ENCODE measurements around the gene UBE2O.

UBE2O gene

DNA sequence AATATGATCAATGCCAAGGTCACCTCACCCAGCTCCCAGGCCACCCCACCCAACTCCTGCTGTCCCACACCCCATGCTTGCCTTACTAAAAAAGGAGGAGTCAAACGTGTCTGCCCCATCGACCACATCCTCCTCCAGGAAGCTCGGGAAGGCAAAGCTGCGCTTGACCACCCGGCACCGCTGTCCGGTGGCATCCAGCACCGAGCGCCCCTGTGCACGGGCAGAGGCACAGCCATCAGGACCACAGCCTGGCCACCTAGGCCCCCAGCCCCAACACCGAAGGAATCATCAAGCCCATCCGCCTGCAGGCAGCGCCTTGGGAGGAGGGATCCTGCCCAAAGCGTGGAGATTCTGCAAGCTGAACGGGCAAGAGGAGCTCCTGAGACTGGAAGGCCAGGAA lies 24.6 kb upstream of the UBE2O start:
- Histone ChIP-seq H3K4ac (ENCODE audit: low read depth, low read length) (no peak overlapping the region), H3K14ac (ENCODE audit: low read length) (no peak overlapping the region), H4K8ac (ENCODE audit: low read depth, low read length) (no peak overlapping the region), H2BK5ac (ENCODE audit: low read depth, low read length, poor library complexity) (no peak overlapping the region), H3K4me3 (ENCODE audit: low read depth, low read length) (no peak overlapping the region), H3K79me1 (ENCODE audit: low read length) (no peaks in the 10 kb centered on the region), H2AK5ac (ENCODE audit: low read length) (no peak overlapping the region), H3K36me3 (ENCODE audit: control insufficient read depth in 1 of 2, insufficient read depth in 2 of 2, low read length in 2 of 2) (peaks cover 0 to 5% of the 10 kb centered on the region in 2 experiments), H4K91ac (ENCODE audit: low read depth, low read length) (no peak overlapping the region), H3K4me1 (ENCODE audit: control insufficient read depth in 1 of 2, insufficient read depth in 2 of 2, low read length in 2 of 2) (no peaks in the 10 kb centered on the region), H3K27ac (ENCODE audit: low read depth, low read length) (no peak overlapping the region), H4K12ac (ENCODE audit: low read depth, low read length) (no peak overlapping the region), H2BK12ac (ENCODE audit: low read length) (no peak overlapping the region), H2AFZ (ENCODE audit: insufficient read depth, low read length, poor library complexity) (no peak overlapping the region), H3K4me2 (ENCODE audit: low read length) (no peak overlapping the region), H3K18ac (ENCODE audit: low read length) (no peak overlapping the region), H3K79me2 (ENCODE audit: control insufficient read depth, insufficient read depth, low read length, poor library complexity) (no peaks in the 10 kb centered on the region), H3K27me3 (ENCODE audit: insufficient read depth, low read length) (no peaks in the 10 kb centered on the region), H3K23ac (ENCODE audit: low read length) (no peak overlapping the region), H3K9ac (ENCODE audit: low read length) (no peak overlapping the region), H2BK120ac (ENCODE audit: insufficient read depth, low read length, poor library complexity) (no peak overlapping the region), H3K9me3 (ENCODE audit: insufficient read depth, low read depth, low read length) (no peaks in the 10 kb centered on the region)
- DNase-seq: no peak
- WGBS (ENCODE audit: extremely low coverage, insufficient coverage, insufficient read length): no CpG with 5 or more reads among the region's 15 CpGs

DNA sequence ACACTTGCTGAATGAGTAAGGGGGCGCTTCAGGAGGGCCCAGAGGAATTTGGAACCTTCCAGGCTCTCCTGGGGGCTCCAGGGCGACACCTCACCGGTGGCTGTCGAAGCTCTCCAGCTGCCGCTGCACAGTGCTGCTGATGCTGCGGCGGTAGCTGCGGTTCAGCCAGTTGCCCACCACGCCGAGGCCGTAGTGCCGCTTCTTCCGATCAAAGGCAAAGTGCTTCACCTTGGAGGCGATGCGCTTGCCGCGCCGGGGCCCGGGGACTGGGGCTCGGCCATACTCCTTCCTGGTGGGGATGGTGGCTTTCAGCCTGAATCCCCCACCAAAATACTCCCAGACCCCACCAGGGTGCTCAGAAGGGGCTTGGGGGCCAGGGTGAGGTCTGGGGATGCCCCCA lies 23.8 kb upstream of the UBE2O start:
- no CpG with 5 or more reads among the region's 20 CpGs for WGBS (ENCODE audit: extremely low coverage, insufficient coverage, insufficient read length)
- no peak overlapping the region for H3K4me3 ChIP-seq (ENCODE audit: low read depth, low read length)

DNA sequence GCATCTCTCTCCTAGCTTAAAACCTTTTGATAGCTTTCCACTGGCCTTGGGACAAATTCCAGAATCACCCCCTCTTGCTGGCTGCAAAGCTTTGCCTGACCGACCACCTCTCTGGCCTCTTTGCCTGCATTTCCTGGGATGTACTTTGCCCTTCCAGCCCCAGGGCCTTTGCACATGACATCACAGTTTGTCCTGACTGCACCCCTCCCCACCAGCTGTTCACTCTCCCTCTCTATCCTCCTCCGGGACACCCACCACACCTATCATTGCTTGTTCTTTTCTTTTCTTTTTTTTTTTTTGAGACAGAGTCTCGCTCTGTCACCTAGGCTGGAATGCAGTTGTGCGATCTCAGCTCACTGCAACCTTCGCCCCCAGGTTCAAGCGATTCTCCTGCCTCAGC lies 22.4 kb upstream of the UBE2O start:
- H4K12ac ChIP-seq (ENCODE audit: low read depth, low read length): no peak overlapping the region
- H4K8ac ChIP-seq (ENCODE audit: low read depth, low read length): no peak overlapping the region
- H2BK120ac ChIP-seq (ENCODE audit: insufficient read depth, low read length, poor library complexity): no peak overlapping the region
- no peak overlapping the region for H3K18ac ChIP-seq (ENCODE audit: low read length)
- no peak overlapping the region for H3K9ac ChIP-seq (ENCODE audit: low read length)
- no peak overlapping the region for H3K4ac ChIP-seq (ENCODE audit: low read depth, low read length)
- H3K79me1 ChIP-seq (ENCODE audit: low read length): no peaks in the 10 kb centered on the region
- H2AFZ ChIP-seq (ENCODE audit: insufficient read depth, low read length, poor library complexity): no peak overlapping the region
- H2BK12ac ChIP-seq (ENCODE audit: low read length): no peak overlapping the region
- no peaks in the 10 kb centered on the region for H3K9me3 ChIP-seq (ENCODE audit: insufficient read depth, low read depth, low read length)
- H3K4me3 ChIP-seq (ENCODE audit: low read depth, low read length): no peak overlapping the region
- H4K91ac ChIP-seq (ENCODE audit: low read depth, low read length): no peak overlapping the region
- no peak overlapping the region for H2BK5ac ChIP-seq (ENCODE audit: low read depth, low read length, poor library complexity)
- H2AK5ac ChIP-seq (ENCODE audit: low read length): no peak overlapping the region
- no peak overlapping the region for H3K4me2 ChIP-seq (ENCODE audit: low read length)
- H3K23ac ChIP-seq (ENCODE audit: low read length): no peak overlapping the region
- H3K36me3 ChIP-seq (ENCODE audit: control insufficient read depth in 1 of 2, insufficient read depth in 2 of 2, low read length in 2 of 2): peaks cover 6 to 10% of the 10 kb centered on the region in 2 experiments
- DNase-seq: no peak
- no peaks in the 10 kb centered on the region for H3K27me3 ChIP-seq (ENCODE audit: insufficient read depth, low read length)
- WGBS (ENCODE audit: extremely low coverage, insufficient coverage, insufficient read length): no CpG with 5 or more reads among the region's 6 CpGs
- H3K79me2 ChIP-seq (ENCODE audit: control insufficient read depth, insufficient read depth, low read length, poor library complexity): no peaks in the 10 kb centered on the region
- H3K4me1 ChIP-seq (ENCODE audit: control insufficient read depth in 1 of 2, insufficient read depth in 2 of 2, low read length in 2 of 2): no peaks in the 10 kb centered on the region
- no peak overlapping the region for H3K27ac ChIP-seq (ENCODE audit: low read depth, low read length)
- H3K14ac ChIP-seq (ENCODE audit: low read length): no peak overlapping the region

More for the DNA sequence above, 23.8 kb upstream of the UBE2O start:
- Histone ChIP-seq H3K36me3 (ENCODE audit: control insufficient read depth in 1 of 2, insufficient read depth in 2 of 2, low read length in 2 of 2) (peaks cover under 1 to 9% of the 10 kb centered on the region in 2 experiments), H3K4me1 (ENCODE audit: control insufficient read depth in 1 of 2, insufficient read depth in 2 of 2, low read length in 2 of 2) (no peaks in the 10 kb centered on the region), H3K79me2 (ENCODE audit: control insufficient read depth, insufficient read depth, low read length, poor library complexity) (no peaks in the 10 kb centered on the region), H3K23ac (ENCODE audit: low read length) (no peak overlapping the region), H3K18ac (ENCODE audit: low read length) (no peak overlapping the region), H3K79me1 (ENCODE audit: low read length) (no peaks in the 10 kb centered on the region), H3K14ac (ENCODE audit: low read length) (no peak overlapping the region), H4K12ac (ENCODE audit: low read depth, low read length) (no peak overlapping the region), H4K91ac (ENCODE audit: low read depth, low read length) (no peak overlapping the region), H2BK120ac (ENCODE audit: insufficient read depth, low read length, poor library complexity) (no peak overlapping the region), H3K27me3 (ENCODE audit: insufficient read depth, low read length) (no peaks in the 10 kb centered on the region), H3K9me3 (ENCODE audit: insufficient read depth, low read depth, low read length) (no peaks in the 10 kb centered on the region), H3K27ac (ENCODE audit: low read depth, low read length) (no peak overlapping the region), H4K8ac (ENCODE audit: low read depth, low read length) (no peak overlapping the region), H2AFZ (ENCODE audit: insufficient read depth, low read length, poor library complexity) (no peak overlapping the region), H3K4me2 (ENCODE audit: low read length) (no peak overlapping the region), H2BK5ac (ENCODE audit: low read depth, low read length, poor library complexity) (no peak overlapping the region), H3K4ac (ENCODE audit: low read depth, low read length) (no peak overlapping the region), H2BK12ac (ENCODE audit: low read length) (no peak overlapping the region), H2AK5ac (ENCODE audit: low read length) (no peak overlapping the region), H3K9ac (ENCODE audit: low read length) (no peak overlapping the region)
- no peak for DNase-seq

DNA sequence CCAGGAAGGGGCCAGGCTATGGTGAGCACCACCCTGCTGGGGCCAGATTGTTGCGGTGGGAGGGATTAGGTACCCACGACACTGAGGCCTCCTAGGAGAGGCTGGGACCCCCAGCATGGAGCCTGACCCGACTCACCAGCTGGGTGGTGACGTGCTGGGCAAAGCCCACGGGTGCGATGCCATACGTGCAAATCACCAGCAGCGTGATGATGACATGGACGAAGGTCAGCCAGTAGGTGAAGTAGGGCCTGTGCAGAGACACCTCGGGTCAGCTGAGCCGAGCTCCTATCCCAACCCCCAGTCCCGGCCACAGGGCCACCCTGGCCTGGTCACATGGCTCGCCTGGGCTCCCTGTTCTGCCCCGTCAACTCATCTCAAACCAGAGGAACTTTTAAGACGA lies 21.9 kb upstream of the UBE2O start:
- Histone ChIP-seq H3K79me2 (ENCODE audit: control insufficient read depth, insufficient read depth, low read length, poor library complexity) (no peaks in the 10 kb centered on the region), H3K4ac (ENCODE audit: low read depth, low read length) (no peak overlapping the region), H2BK120ac (ENCODE audit: insufficient read depth, low read length, poor library complexity) (no peak overlapping the region), H3K9ac (ENCODE audit: low read length) (no peak overlapping the region), H3K27ac (ENCODE audit: low read depth, low read length) (no peak overlapping the region), H2BK12ac (ENCODE audit: low read length) (no peak overlapping the region), H3K4me3 (ENCODE audit: low read depth, low read length) (no peak overlapping the region), H2AK5ac (ENCODE audit: low read length) (no peak overlapping the region), H4K8ac (ENCODE audit: low read depth, low read length) (no peak overlapping the region), H3K4me1 (ENCODE audit: control insufficient read depth in 1 of 2, insufficient read depth in 2 of 2, low read length in 2 of 2) (no peaks in the 10 kb centered on the region), H3K14ac (ENCODE audit: low read length) (no peak overlapping the region), H4K12ac (ENCODE audit: low read depth, low read length) (no peak overlapping the region), H4K91ac (ENCODE audit: low read depth, low read length) (no peak overlapping the region), H3K23ac (ENCODE audit: low read length) (no peak overlapping the region), H3K4me2 (ENCODE audit: low read length) (no peak overlapping the region), H3K79me1 (ENCODE audit: low read length) (no peaks in the 10 kb centered on the region), H2BK5ac (ENCODE audit: low read depth, low read length, poor library complexity) (no peak overlapping the region), H3K18ac (ENCODE audit: low read length) (no peak overlapping the region), H3K36me3 (ENCODE audit: control insufficient read depth in 1 of 2, insufficient read depth in 2 of 2, low read length in 2 of 2) (peaks cover 6 to 10% of the 10 kb centered on the region in 2 experiments), H3K9me3 (ENCODE audit: insufficient read depth, low read depth, low read length) (no peaks in the 10 kb centered on the region), H2AFZ (ENCODE audit: insufficient read depth, low read length, poor library complexity) (no peak overlapping the region), H3K27me3 (ENCODE audit: insufficient read depth, low read length) (no peaks in the 10 kb centered on the region)
- no peak for DNase-seq
- no CpG with 5 or more reads among the region's 15 CpGs for WGBS (ENCODE audit: extremely low coverage, insufficient coverage, insufficient read length)
